Aorta (tissue), 4 donors: ENCODE measurements around the gene AKR7A3. TPM values are rescaled to one million over a fixed set of nuclear protein-coding genes. Genes with fewer than 3 reads are reported as not detected.

Experiments used
- polyA plus RNA-seq, 2 donors: library from polyadenylated mRNA; stranded (reverse); fragments of 200-250 nt; gene quantifications; one replicate each; pipeline ENCODE4 v1.2.3, GENCODE V29; 2013
- total RNA-seq, 2 donors: library from RNA; stranded (reverse); fragmentation: NEBNext Ultra II Directional; extraction: Animal tissue kit (Norgen Biotek cat#: 25700); gene quantifications; one replicate each; pipeline ENCODE4 v1.2.1, GENCODE V29; 2021
- donor health status: healthy with polysubstance abuse.
- donor health status: Bipolar disorder and iron deficiency.
- donor health status: DM: no; HTN: no; CAD: no.
- donor health status: DM: yes; HTN: yes; CAD: no.

AKR7A3 gene
- total and polyA plus RNA-seq, 4 donors: 1.2 to 99.8 (median 2.1) TPM

Other genes starting within 250 kb of the AKR7A3 start
- gene UBR4, start 78.5 kb downstream of the AKR7A3 start, total RNA-seq: 100 to 1,000 TPM; 174 to 201 TPM
- gene UBR4, start 78.5 kb downstream of the AKR7A3 start, polyA plus RNA-seq: 100 to 1,000 TPM in 1 of 2 donors, 10 to 100 TPM in 1; 16.4 to 293 TPM
- 10 to 100 TPM; 33.9 to 35.0 TPM for gene EMC1, start 37.2 kb downstream of the AKR7A3 start, total RNA-seq
- 10 to 100 TPM; 14.0 to 19.1 TPM for gene EMC1, start 37.2 kb downstream of the AKR7A3 start, polyA plus RNA-seq
- gene MRTO4, start 37.0 kb downstream of the AKR7A3 start, total RNA-seq: 10 to 100 TPM; 13.0 to 14.2 TPM
- 10 to 100 TPM in 1 of 2 donors, 1 to 10 TPM in 1; 6.5 to 23.6 TPM for gene MRTO4, start 37.0 kb downstream of the AKR7A3 start, polyA plus RNA-seq
- gene AKR7A2, start 23.4 kb upstream of the AKR7A3 start, total RNA-seq: 10 to 100 TPM; 19.3 to 34.7 TPM
- gene AKR7A2, start 23.4 kb upstream of the AKR7A3 start, polyA plus RNA-seq: 10 to 100 TPM; 31.4 to 48.0 TPM
- gene SLC66A1, start 23.6 kb upstream of the AKR7A3 start, total RNA-seq: 10 to 100 TPM in 1 of 2 donors, 1 to 10 TPM in 1; 7.6 to 13.7 TPM
- gene SLC66A1, start 23.6 kb upstream of the AKR7A3 start, polyA plus RNA-seq: 10 to 100 TPM in 1 of 2 donors, 1 to 10 TPM in 1; 4.0 to 15.2 TPM
- gene CAPZB, start 196.8 kb upstream of the AKR7A3 start, total RNA-seq: 100 to 1,000 TPM; 289 to 297 TPM
- 100 to 1,000 TPM; 230 to 254 TPM for gene CAPZB, start 196.8 kb upstream of the AKR7A3 start, polyA plus RNA-seq